GM12878 (cell line): Measurements from ENCODE around the gene AKR1B15.

Experiments used
- BCL3 ChIP-seq: IDR thresholded peaks from 2 replicates; pipeline ENCODE4 v1.6.1; 2011; ENCODE audit warnings: borderline replicate concordance, low read depth, mild to moderate bottlenecking, moderate library complexity, low read length; ENCODE audit not compliant: insufficient read depth, poor library complexity, severe bottlenecking
- CREB1 ChIP-seq: IDR thresholded peaks from 2 replicates; pipeline ENCODE4 v1.6.1; 2012; ENCODE audit warnings: low read depth, mild to moderate bottlenecking, inconsistent platforms
- CTCF ChIP-seq, 3 experiments: IDR thresholded peaks in 2 of 3; conservative IDR thresholded peaks in 1 of 3; 2 replicates each; pipeline ENCODE4 v1.5.1; 2011; ENCODE audit warnings: low read depth in 3 of 3, low read length in 3 of 3, mild to moderate bottlenecking in 3 of 3, control low read depth in 2 of 3, moderate library complexity in 2 of 3, inconsistent platforms in 1 of 3, mixed read lengths in 1 of 3; ENCODE audit not compliant: control insufficient read depth in 2 of 3, insufficient read depth in 1 of 3; ENCODE audit errors: extremely low read depth in 1 of 3
- FOXK2 ChIP-seq: fragments of 450-650 bp; IDR thresholded peaks from 2 replicates; pipeline ENCODE4 v1.6.1; 2017; ENCODE audit warnings: mild to moderate bottlenecking, moderate library complexity
- HCFC1 ChIP-seq: fragments of 150-350 bp; IDR thresholded peaks from 2 replicates; pipeline ENCODE4 v1.6.1; 2014; ENCODE audit warnings: low read length
- MXI1 ChIP-seq: fragments of 150-350 bp; IDR thresholded peaks from 2 replicates; pipeline ENCODE4 v1.6.1; 2011; ENCODE audit warnings: low read depth, mild to moderate bottlenecking, inconsistent platforms, low read length, improper control_type of control experiment
- POLR2A ChIP-seq: IDR thresholded peaks from 2 replicates; pipeline ENCODE4 v1.6.1; 2011; ENCODE audit warnings: low read depth, mild to moderate bottlenecking, low read length
- POLR2AphosphoS2 ChIP-seq: IDR thresholded peaks from 2 replicates; pipeline ENCODE4 v1.6.1; 2011; ENCODE audit warnings: low read depth, mild to moderate bottlenecking, low read length, improper control_type of control experiment, moderate library complexity
- POLR2AphosphoS5 ChIP-seq: IDR thresholded peaks from 2 replicates; pipeline ENCODE4 v1.6.1; 2011; ENCODE audit warnings: mild to moderate bottlenecking, low read length, inconsistent platforms
- RAD21 ChIP-seq: IDR thresholded peaks from 2 replicates; pipeline ENCODE4 v1.6.1; 2011; ENCODE audit warnings: mild to moderate bottlenecking, low read depth, low read length, moderate library complexity; ENCODE audit not compliant: insufficient read depth
- REST ChIP-seq: IDR thresholded peaks from 2 replicates; pipeline ENCODE4 v1.6.1; 2012; ENCODE audit warnings: mild to moderate bottlenecking, low read depth, low read length
- SMC3 ChIP-seq: IDR thresholded peaks from 2 replicates; pipeline ENCODE4 v1.6.1; 2011; ENCODE audit warnings: low read length, improper control_type of control experiment, borderline replicate concordance
- ZNF24 ChIP-seq: fragments of 450-650 bp; IDR thresholded peaks from 2 replicates; pipeline ENCODE4 v1.6.1; 2017; ENCODE audit warnings: antibody characterized with exemption, mild to moderate bottlenecking

DNA sequence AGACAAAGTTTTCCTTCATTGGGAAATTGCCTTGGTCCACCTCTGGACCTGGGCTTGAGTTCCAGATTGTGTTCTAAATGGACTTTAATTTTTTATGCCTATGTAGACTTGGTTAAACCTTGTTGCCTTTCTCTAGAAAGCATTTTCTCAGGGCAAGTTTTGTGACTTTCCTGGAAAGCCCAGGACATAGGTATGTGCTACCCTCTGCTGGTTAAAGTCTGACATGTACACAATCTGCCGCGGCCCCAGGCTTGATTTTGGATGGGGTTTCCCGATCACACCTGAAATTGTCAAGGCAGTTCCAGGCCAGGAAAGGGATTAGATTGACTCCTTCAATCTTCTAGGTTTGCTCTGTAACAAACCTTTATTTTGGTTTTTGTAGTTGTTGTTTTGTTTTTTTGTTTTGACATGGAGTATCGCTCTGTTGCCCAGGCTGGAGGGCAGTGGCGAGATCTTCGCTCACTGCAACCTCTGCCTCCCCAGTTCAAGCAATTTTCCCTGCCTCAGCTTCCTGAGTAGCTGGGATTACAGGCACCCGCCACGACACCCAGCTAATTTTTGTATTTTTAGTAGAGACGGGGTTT, 35.6 kb upstream of the AKR1B15 start:
- TF ChIP-seq FOXK2 (no peak), CTCF (IDR thresholded peaks at IDR 0.05 in 2 of 3, conservative IDR thresholded peaks at IDR 0.05 in 1 of 3; ENCODE audit: control insufficient read depth in 2 of 3, extremely low read depth in 1 of 3, insufficient read depth in 1 of 3, low read depth in 3 of 3, low read length in 3 of 3) (peak; percentile 57 to 78 (median 69)), POLR2AphosphoS5 (no peak), POLR2A (no peak), CREB1 (no peak), POLR2AphosphoS2 (no peak), REST (no peak), MXI1 (no peak), RAD21 (peak; percentile 84), ZNF24 (no peak), HCFC1 (no peak), BCL3 (no peak), SMC3 (peak; percentile 95)
